A549 (cell line): Measurements from ENCODE around the gene OTC.

Experiments
- BCL3 ChIP-seq: fragments of >200 bp; sonication (Bioruptor Twin); formaldehyde crosslinking; IDR thresholded peaks from 3 replicates; pipeline ENCODE4 v1.6.1; 2016
- CTCF ChIP-seq: fragments of >200 bp; sonication (Bioruptor Twin); formaldehyde crosslinking; IDR thresholded peaks from 3 replicates; pipeline ENCODE4 v1.5.1; 2016
- MAX ChIP-seq: IDR thresholded peaks from 2 replicates; pipeline ENCODE4 v1.6.1; 2012
- PBX3 ChIP-seq: IDR thresholded peaks from 2 replicates; pipeline ENCODE4 v1.6.1; 2012
- RAD21 ChIP-seq, 2 experiments: fragments of >200 bp in 1 of 2; sonication (Bioruptor Twin) in 1 of 2; formaldehyde crosslinking in 1 of 2; IDR thresholded peaks in 1 of 2; conservative IDR thresholded peaks in 1 of 2; 2 replicates in 1 of 2; 3 replicates in 1 of 2; pipeline ENCODE4 v1.6.1; 2012 to 2018; ENCODE audit warnings: inconsistent platforms in 1 of 2
- RCOR1 ChIP-seq: fragments of 150-350 bp; IDR thresholded peaks from 2 replicates; pipeline ENCODE4 v1.6.1; 2014; ENCODE audit warnings: antibody characterized with exemption, low read length, low read depth
- REST ChIP-seq: fragments of 200-600 bp; sonication (generic); IDR thresholded peaks from 2 replicates; pipeline ENCODE4 v1.6.1; 2016; ENCODE audit warnings: antibody characterized with exemption, mild to moderate bottlenecking, moderate library complexity
- RFX5 ChIP-seq: fragments of 450-650 bp; IDR thresholded peaks from 2 replicates; pipeline ENCODE4 v1.7.1; 2014; ENCODE audit warnings: antibody characterized with exemption, mild to moderate bottlenecking, moderate library complexity
- USF2 ChIP-seq: fragments of 450-650 bp; IDR thresholded peaks from 2 replicates; pipeline ENCODE4 v1.6.1; 2014; ENCODE audit warnings: antibody characterized with exemption

GRCh38 chrX:38379088-38379487 lies 26.7 kb downstream of the OTC start:
- TF ChIP-seq CTCF, result no peak
- TF ChIP-seq RAD21 (conservative IDR thresholded peaks at IDR 0.05 in 1 of 2, IDR thresholded peaks at IDR 0.05 in 1 of 2), result no peak
- TF ChIP-seq USF2, result no peak
- TF ChIP-seq PBX3, result no peak
- TF ChIP-seq RFX5, result no peak
- no peak for TF ChIP-seq RCOR1
- TF ChIP-seq MAX, result no peak
- TF ChIP-seq REST, result no peak
- no peak for TF ChIP-seq BCL3
